ENCODE measurements around the gene ZFTA. TPM values are rescaled to one million over a fixed set of nuclear protein-coding genes. Genes with fewer than 3 reads are reported as not detected.

Gene ZFTA
- total and polyA plus RNA-seq, 3 donors from 2014 or later: 12.0 to 31.0 (median 19.5) TPM

DNA sequence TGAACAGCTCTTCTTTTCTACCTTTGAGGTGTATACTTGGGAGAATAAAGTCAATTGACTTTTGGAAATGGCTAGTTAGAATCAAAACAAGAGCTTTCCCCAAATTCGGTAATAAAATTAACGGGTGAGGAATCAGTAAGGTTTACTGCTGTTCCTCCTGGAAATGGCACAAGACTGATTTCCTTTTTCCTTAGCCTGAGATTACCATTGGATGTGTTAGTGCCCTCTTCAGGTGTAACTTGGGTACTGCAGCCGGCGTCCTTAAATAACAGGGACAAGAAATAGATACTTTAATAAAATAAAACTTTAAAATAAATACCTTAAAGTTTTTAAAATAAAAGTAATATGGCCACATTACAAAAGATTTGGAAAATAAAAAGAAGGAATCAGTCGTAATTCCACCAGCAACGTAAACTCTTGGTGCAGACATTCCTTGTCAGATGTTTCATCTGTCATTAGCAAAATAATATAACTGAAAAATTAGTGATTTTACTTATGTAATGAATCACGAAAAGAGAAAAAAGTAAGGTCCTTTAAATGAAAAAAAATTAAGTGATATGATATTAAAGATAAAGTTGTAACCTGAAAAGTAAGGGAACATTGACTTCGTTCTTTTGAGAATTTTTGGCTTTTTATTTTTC lies 29.7 kb downstream of the ZFTA start:
- Histone ChIP-seq H3K27me3 (no peaks in the 10 kb centered on the region), H3K36me3 (ENCODE audit: low read depth, missing control alignments) (no peaks in the 10 kb centered on the region), H3K4me3 (no peak overlapping the region), H3K27ac (no peak overlapping the region), H3K4me1 (no peaks in the 10 kb centered on the region), H3K9me3 (no peaks in the 10 kb centered on the region)
- TF ChIP-seq, protein P1, sequence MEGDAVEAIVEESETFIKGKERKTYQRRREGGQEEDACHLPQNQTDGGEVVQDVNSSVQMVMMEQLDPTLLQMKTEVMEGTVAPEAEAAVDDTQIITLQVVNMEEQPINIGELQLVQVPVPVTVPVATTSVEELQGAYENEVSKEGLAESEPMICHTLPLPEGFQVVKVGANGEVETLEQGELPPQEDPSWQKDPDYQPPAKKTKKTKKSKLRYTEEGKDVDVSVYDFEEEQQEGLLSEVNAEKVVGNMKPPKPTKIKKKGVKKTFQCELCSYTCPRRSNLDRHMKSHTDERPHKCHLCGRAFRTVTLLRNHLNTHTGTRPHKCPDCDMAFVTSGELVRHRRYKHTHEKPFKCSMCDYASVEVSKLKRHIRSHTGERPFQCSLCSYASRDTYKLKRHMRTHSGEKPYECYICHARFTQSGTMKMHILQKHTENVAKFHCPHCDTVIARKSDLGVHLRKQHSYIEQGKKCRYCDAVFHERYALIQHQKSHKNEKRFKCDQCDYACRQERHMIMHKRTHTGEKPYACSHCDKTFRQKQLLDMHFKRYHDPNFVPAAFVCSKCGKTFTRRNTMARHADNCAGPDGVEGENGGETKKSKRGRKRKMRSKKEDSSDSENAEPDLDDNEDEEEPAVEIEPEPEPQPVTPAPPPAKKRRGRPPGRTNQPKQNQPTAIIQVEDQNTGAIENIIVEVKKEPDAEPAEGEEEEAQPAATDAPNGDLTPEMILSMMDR (IDR thresholded peaks at IDR 0.05): peak; percentile 84 to 99 (median 92)
- TF ChIP-seq POLR2A (IDR thresholded peaks at IDR 0.05): no peak
- intact Hi-C loops (cut with DNase I; ENCODE audit: low total_unique reads): no loop called here
- WGBS, 2 donors: 26 to 36% methylated on average over 8 of the region's 8 CpGs
- DNase-seq: peak; percentile 89

DNA sequence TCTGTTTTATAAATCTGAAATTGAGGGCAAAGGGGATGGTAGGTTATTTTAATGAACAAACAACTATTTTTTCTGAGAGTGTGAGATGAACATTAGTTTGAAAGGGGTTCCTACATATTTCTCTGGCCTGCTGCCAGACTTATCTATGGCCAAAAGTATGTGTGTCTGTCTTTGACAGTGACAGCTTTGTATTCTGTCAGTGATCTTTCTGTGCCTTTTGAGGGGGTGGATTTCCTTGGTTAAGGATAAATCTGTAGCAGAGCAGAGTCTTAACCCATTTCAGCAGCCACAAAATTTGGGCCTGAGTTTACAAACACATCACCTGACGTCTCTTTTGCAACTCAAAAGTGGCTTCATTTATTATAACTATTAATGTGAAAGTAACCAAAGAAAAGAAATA lies 30.9 kb downstream of the ZFTA start:
- H3K9me3 ChIP-seq: no peaks in the 10 kb centered on the region
- no peaks in the 10 kb centered on the region for H3K4me1 ChIP-seq
- WGBS, 2 donors: 46 to 63% methylated on average over 1 of the region's 1 CpG
- H3K36me3 ChIP-seq (ENCODE audit: low read depth, missing control alignments): no peaks in the 10 kb centered on the region
- no peak for TF ChIP-seq POLR2A (IDR thresholded peaks at IDR 0.05)
- TF ChIP-seq, protein P1 (IDR thresholded peaks at IDR 0.05): no peak
- no peaks in the 10 kb centered on the region for H3K27me3 ChIP-seq
- H3K27ac ChIP-seq: no peak overlapping the region
- no peak for DNase-seq
- intact Hi-C loops (cut with DNase I; ENCODE audit: low total_unique reads): no loop called here
- H3K4me3 ChIP-seq: no peak overlapping the region

DNA sequence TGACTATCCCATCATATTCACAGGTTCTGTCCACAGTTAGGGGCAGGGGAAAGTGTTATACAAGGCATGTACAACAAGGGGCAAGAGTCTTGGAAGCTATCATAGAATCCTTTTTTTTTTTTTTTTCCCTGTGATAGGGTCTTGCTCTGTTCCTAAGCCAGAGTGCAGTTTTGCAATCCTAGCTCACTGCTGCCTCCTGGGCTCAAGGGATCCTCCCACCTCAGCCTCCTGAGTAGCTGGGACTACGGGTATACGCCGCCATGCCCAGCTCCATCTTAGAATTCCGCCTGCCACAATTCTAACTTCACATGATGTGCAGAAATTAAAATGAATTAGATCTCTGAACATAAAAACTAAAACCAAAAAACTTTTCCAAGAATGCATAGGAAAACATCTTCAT lies 31.7 kb downstream of the ZFTA start:
- WGBS, 2 donors: 93 to 97% methylated on average over 4 of the region's 4 CpGs
- Histone ChIP-seq H3K4me1 (no peaks in the 10 kb centered on the region), H3K27me3 (no peaks in the 10 kb centered on the region), H3K4me3 (no peak overlapping the region), H3K36me3 (ENCODE audit: low read depth, missing control alignments) (no peaks in the 10 kb centered on the region), H3K9me3 (no peaks in the 10 kb centered on the region), H3K27ac (no peak overlapping the region)
- intact Hi-C loops (cut with DNase I; ENCODE audit: low total_unique reads): no loop called here
- no peak for DNase-seq
- TF ChIP-seq, protein P1 (IDR thresholded peaks at IDR 0.05): no peak
- no peak for TF ChIP-seq POLR2A (IDR thresholded peaks at IDR 0.05)

GRCh38 chr11:63729326-63729725 lies 39.2 kb downstream of the ZFTA start:
- H3K4me1 ChIP-seq: no peaks in the 10 kb centered on the region
- no peaks in the 10 kb centered on the region for H3K9me3 ChIP-seq
- H3K27me3 ChIP-seq: no peaks in the 10 kb centered on the region
- no peaks in the 10 kb centered on the region for H3K36me3 ChIP-seq (ENCODE audit: low read depth, missing control alignments)
- no peak overlapping the region for H3K4me3 ChIP-seq
- intact Hi-C loops (cut with DNase I; ENCODE audit: low total_unique reads): no loop called here
- TF ChIP-seq POLR2A (IDR thresholded peaks at IDR 0.05): no peak
- TF ChIP-seq, protein P1 (IDR thresholded peaks at IDR 0.05): no peak
- no peak overlapping the region for H3K27ac ChIP-seq
- no peak for DNase-seq
- WGBS, 2 donors: 89 to 96% methylated on average over 3 of the region's 3 CpGs

- TF ChIP-seq, protein P1 (IDR thresholded peaks at IDR 0.05): no peak
- TF ChIP-seq POLR2A (IDR thresholded peaks at IDR 0.05): no peak
- Histone ChIP-seq H3K9me3 (no peaks in the 10 kb centered on the region), H3K4me1 (no peaks in the 10 kb centered on the region), H3K4me3 (no peak overlapping the region), H3K27ac (no peak overlapping the region), H3K36me3 (ENCODE audit: low read depth, missing control alignments) (no peaks in the 10 kb centered on the region), H3K27me3 (no peaks in the 10 kb centered on the region)
- intact Hi-C loops (cut with DNase I; ENCODE audit: low total_unique reads): no loop called here
- DNase-seq: no peak
- 94 to 100% methylated on average over 3 of the region's 3 CpGs for whole genome bisulfite sequencing, 2 donors
Measured at GRCh38 chr11:63720611-63721010, 48.0 kb downstream of the ZFTA start.
